K562 (cell line): ENCODE results near the gene SPATA3. TPM values are rescaled to one million over a fixed set of nuclear protein-coding genes. Genes with fewer than 3 reads are reported as not detected.

Experiments used
- L3MBTL2 ChIP-seq: fragments of 450-650 bp; IDR thresholded peaks from 2 replicates; pipeline ENCODE4 v1.6.1; 2016; ENCODE audit warnings: mild to moderate bottlenecking, moderate library complexity
- MGA ChIP-seq: fragments of 450-650 bp; IDR thresholded peaks from 2 replicates; pipeline ENCODE4 v1.6.1; 2016; ENCODE audit warnings: mild to moderate bottlenecking, moderate library complexity
- SOX6 ChIP-seq: fragments of 450-650 bp; IDR thresholded peaks from 2 replicates; pipeline ENCODE4 v1.6.1; 2014; ENCODE audit warnings: mild to moderate bottlenecking
- XRCC5 ChIP-seq: fragments of 200-400 bp; formaldehyde crosslinking; IDR thresholded peaks from 2 replicates; pipeline ENCODE4 v1.6.1; 2017; ENCODE audit warnings: low read depth, mild to moderate bottlenecking, low read length
- ZNF407 ChIP-seq: fragments of 450-650 bp; IDR thresholded peaks from 2 replicates; pipeline ENCODE4 v1.6.1; 2016; ENCODE audit warnings: low read depth
- polyA plus RNA-seq, 8 experiments: library from polyadenylated mRNA; depleted of rRNA in 4 of 8; stranded (reverse) in 5 of 8; unstranded in 3 of 8; fragments of >200 nt; fragmentation: Nextera tagmentation in 2 of 8; fragmentation: Illumina TruSeq in 1 of 8; extraction: Ambion mirVana in 2 of 8; extraction: Trizol in 1 of 8; gene quantifications; 2 replicates each; pipeline versions ENCODE4 v1.2.1 to v1.2.3, GENCODE V29; 2011 to 2014; ENCODE audit warnings: inconsistent platforms in 1 of 8, missing spikeins in 1 of 8
- total RNA-seq, 7 experiments: library from RNA; depleted of rRNA in 6 of 7; stranded (reverse); fragments of >200 nt in 6 of 7; fragmentation: Illumina TruSeq in 2 of 7; extraction: Trizol in 2 of 7; gene quantifications; 2 replicates each; pipeline versions ENCODE4 v1.2.1 to v1.2.3, GENCODE V29; 2011 to 2021; ENCODE audit warnings: low replicate concordance in 1 of 7

SPATA3 gene
- total and polyA plus RNA-seq, 9 of the 15 experiments (the other 6 are each of a cell fraction or from before 2014, with no cell fraction given): not detected

GRCh38 chr2:231052494-231053451 lies 56.9 kb downstream of the SPATA3 start (continued):
- TF ChIP-seq ZNF407: peak; percentile 37; the same call in 1 of the 2 replicates
- peak; percentile 78 for TF ChIP-seq MGA
- 0 out of 2 replicates have a peak, but pooled peaks have one; percentile 34 for TF ChIP-seq XRCC5
- peak; percentile 21; the same call in 1 of the 2 replicates for TF ChIP-seq SOX6
- TF ChIP-seq L3MBTL2: peak; percentile 89
